SK-N-SH treated with all-trans-retinoic acid at 6 μM for 48 hours (cell line): Measurements from ENCODE around the gene GAS2.

Source experiments
- BACH2 ChIP-seq: fragments of 250-450 bp; sonication (Bioruptor Pico); IDR thresholded peaks from 2 replicates; pipeline ENCODE4 v1.9.0; 2021; ENCODE audit warnings: mild to moderate bottlenecking, borderline replicate concordance
- PATZ1 ChIP-seq: fragments of 250-450 bp; sonication (Bioruptor Pico); IDR thresholded peaks from 2 replicates; pipeline ENCODE4 v1.8.0; 2020; ENCODE audit warnings: mild to moderate bottlenecking, moderate library complexity, borderline replicate concordance
- ZFP3 ChIP-seq: fragments of 250-450 bp; sonication (Bioruptor Pico); IDR thresholded peaks from 2 replicates; pipeline ENCODE4 v1.5.0; 2020; ENCODE audit warnings: mild to moderate bottlenecking, moderate library complexity

- no peak for TF ChIP-seq BACH2 (CRISPR knock-in tag)
- no peak for TF ChIP-seq ZFP3 (CRISPR knock-in tag)
- no peak for TF ChIP-seq PATZ1 (CRISPR knock-in tag)
Measured at GRCh38 chr11:22800482-22800881, 134.1 kb downstream of the GAS2 start.
